NCI-H345 (cell line): ENCODE results near the gene HTN1.
"Not testable (repeated sequence)": the region's sequence is repeated elsewhere in the genome, so short reads cannot be mapped to it uniquely, and the experiment has no call there.

Source experiments
- DNase-seq: peaks from one replicate; lab custom pipeline; 2025; lab: John Stamatoyannopoulos, UW

HTN1 gene

GRCh38 chr4:70050138-70050537, at the start of gene HTN1:
Gene HTN1, plus strand, starts transcription at chr4:70050438. Its CDS starts 2,639 bp downstream, at chr4:70053077.
- not testable (repeated sequence) for DNase-seq

GRCh38 chr4:70000711-70001110, 49.5 kb upstream of the HTN1 start:
- no peak for DNase-seq

GRCh38 chr4:70002507-70002906, 47.7 kb upstream of the HTN1 start:
- DNase-seq: no peak

- DNase-seq: no peak
Observed at GRCh38 chr4:70008771-70009170, 41.5 kb upstream of the HTN1 start.

- DNase-seq: not testable (repeated sequence)
Observed at GRCh38 chr4:70019006-70019405, 31.2 kb upstream of the HTN1 start.

- DNase-seq: no peak
Observed at GRCh38 chr4:70023218-70023617, 27.0 kb upstream of the HTN1 start.

GRCh38 chr4:70027011-70027410, 23.2 kb upstream of the HTN1 start:
- DNase-seq: no peak

GRCh38 chr4:70028159-70028558, 22.1 kb upstream of the HTN1 start, which contains the start of gene HTN3:
Gene HTN3, plus strand, starts transcription at chr4:70028459. Its CDS starts 2,282 bp downstream, at chr4:70030741.
- not testable (repeated sequence) for DNase-seq

GRCh38 chr4:70037559-70037958, 12.7 kb upstream of the HTN1 start:
- not testable (repeated sequence) for DNase-seq

GRCh38 chr4:70039928-70040327, 10.3 kb upstream of the HTN1 start:
- DNase-seq: not testable (repeated sequence)

GRCh38 chr4:70041652-70042286, 8.5 kb upstream of the HTN1 start:
- no peak for DNase-seq

GRCh38 chr4:70056534-70056933, 6.3 kb downstream of the HTN1 start:
- DNase-seq: not testable (repeated sequence)

GRCh38 chr4:70057651-70058050, 7.4 kb downstream of the HTN1 start:
- DNase-seq: no peak

- no peak for DNase-seq
Observed at GRCh38 chr4:70059149-70059548, 8.9 kb downstream of the HTN1 start.

- no peak for DNase-seq
Observed at GRCh38 chr4:70062000-70062399, 11.8 kb downstream of the HTN1 start.

- no peak for DNase-seq
Observed at GRCh38 chr4:70080205-70080604, 30.0 kb downstream of the HTN1 start.

GRCh38 chr4:70099206-70099605, 49.0 kb downstream of the HTN1 start:
- DNase-seq: no peak
